LNCAP (cell line): ENCODE results near the gene CD80.
A peak's percentile ranks its signal among the peaks of the same experiment; 100 is the strongest.

ENCODE experiments used
- TF ChIP-seq, protein P1 (sequence below): fragments of 450-650 bp; IDR thresholded peaks from 2 replicates; pipeline ENCODE4 v1.5.1; 2017; ENCODE audit warnings: mild to moderate bottlenecking

CD80 gene, protein sequence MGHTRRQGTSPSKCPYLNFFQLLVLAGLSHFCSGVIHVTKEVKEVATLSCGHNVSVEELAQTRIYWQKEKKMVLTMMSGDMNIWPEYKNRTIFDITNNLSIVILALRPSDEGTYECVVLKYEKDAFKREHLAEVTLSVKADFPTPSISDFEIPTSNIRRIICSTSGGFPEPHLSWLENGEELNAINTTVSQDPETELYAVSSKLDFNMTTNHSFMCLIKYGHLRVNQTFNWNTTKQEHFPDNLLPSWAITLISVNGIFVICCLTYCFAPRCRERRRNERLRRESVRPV

GRCh38 chr3:119559441-119559963 is at the start of gene CD80:
CD80 (minus strand) TSS chr3:119559614; CDS start chr3:119557728, 1,886 bp downstream.
- TF ChIP-seq, protein P1, sequence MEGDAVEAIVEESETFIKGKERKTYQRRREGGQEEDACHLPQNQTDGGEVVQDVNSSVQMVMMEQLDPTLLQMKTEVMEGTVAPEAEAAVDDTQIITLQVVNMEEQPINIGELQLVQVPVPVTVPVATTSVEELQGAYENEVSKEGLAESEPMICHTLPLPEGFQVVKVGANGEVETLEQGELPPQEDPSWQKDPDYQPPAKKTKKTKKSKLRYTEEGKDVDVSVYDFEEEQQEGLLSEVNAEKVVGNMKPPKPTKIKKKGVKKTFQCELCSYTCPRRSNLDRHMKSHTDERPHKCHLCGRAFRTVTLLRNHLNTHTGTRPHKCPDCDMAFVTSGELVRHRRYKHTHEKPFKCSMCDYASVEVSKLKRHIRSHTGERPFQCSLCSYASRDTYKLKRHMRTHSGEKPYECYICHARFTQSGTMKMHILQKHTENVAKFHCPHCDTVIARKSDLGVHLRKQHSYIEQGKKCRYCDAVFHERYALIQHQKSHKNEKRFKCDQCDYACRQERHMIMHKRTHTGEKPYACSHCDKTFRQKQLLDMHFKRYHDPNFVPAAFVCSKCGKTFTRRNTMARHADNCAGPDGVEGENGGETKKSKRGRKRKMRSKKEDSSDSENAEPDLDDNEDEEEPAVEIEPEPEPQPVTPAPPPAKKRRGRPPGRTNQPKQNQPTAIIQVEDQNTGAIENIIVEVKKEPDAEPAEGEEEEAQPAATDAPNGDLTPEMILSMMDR, result peak; percentile 62

- TF ChIP-seq, protein P1, result no peak
Measured at GRCh38 chr3:119608405-119609000, 49.1 kb upstream of the CD80 start.

GRCh38 chr3:119604878-119605277 is 45.5 kb upstream of the CD80 start:
- TF ChIP-seq, protein P1, result no peak

- TF ChIP-seq, protein P1, result no peak
Measured at GRCh38 chr3:119602676-119603075, 43.3 kb upstream of the CD80 start.

DNA sequence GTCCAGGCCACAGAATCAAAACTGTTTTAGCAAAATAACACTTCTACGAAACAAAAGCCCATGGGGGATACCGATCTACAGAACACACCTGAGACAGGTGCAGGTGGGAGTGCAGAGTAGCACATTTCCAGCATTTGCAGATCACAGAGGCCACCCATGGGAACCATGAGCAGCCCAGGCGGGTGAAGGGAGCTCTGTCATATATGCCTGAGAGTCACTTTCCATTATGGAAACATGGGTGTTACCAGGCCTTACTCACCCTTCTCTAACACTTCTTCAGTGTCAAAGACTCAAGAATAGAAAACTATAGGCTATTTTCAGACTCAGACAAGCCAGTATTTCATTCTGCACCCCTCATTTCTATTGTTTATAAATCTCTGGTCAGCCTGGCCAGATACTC is 41.7 kb upstream of the CD80 start:
- TF ChIP-seq, protein P1, result no peak

DNA sequence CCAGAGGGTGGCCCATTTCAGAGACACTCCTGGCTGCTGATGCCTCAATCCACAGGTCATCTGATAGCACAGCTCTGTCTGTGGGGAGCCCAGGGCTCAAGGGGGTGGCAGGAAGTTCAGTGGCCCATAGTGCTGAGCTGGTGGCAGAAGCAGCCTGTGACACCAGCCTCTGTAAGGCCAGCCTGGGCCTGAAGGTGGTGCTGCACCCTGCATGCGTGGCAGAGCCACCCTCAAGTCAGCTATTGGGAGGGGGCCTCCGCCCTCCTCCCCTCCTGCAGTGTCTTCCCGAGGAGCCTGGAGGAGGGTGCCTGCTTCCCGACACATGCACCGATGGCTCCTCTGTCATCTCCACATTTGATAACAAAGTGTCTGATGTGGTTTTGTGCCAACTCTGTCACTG is 41.3 kb upstream of the CD80 start:
- TF ChIP-seq, protein P1, result no peak

DNA sequence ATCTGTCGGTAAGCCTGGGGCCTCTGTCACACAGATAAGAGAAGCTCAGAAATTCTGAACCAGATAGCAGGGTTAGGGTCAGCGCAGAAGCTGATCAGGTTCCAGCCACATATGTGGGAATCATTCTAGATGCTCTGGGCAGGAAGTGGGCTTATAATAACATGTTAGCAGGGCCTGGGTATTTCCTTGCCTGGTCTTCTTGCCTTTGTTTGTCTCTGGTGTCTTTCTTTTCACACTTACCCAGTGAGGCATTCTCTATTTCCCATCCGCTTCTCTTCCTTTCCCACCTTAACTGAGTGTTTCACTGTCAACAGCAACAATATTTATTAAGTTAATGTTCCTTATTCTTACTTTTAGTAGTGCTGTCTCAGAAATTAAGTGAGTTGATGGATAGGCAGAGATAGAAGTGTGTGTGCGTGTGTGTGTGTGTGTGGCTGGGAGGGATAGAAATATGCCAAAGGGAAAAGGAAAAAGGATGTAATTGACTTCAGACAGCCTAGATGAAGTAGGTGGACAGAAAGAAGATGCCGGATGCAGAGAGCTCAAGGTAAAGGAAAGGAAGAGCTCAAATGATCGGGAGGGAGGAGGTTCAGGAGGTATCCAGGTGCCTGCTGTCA is 40.3 kb upstream of the CD80 start:
- TF ChIP-seq, protein P1, result no peak
